Fibroblast of villous mesenchyme (primary cell): ENCODE measurements around the gene LINGO1. TPM values are rescaled to one million over a fixed set of nuclear protein-coding genes. Genes with fewer than 3 reads are reported as not detected.
A peak's percentile ranks its signal among the peaks of the same experiment; 100 is the strongest.

ENCODE experiments used
- DNase-seq: peaks from one replicate; pipeline ENCODE4 v3.0.0-alpha.2; 2010; ENCODE audit warnings: low read depth
- H3K4me3 ChIP-seq: 2 replicates; pipeline ENCODE4 v1.5.1; 2011; ENCODE audit warnings: low read depth, mild to moderate bottlenecking, low read length
- total RNA-seq: library from RNA; depleted of rRNA; stranded (reverse); fragments of >200 nt; gene quantifications from 2 replicates; pipeline ENCODE4 v1.2.3, GENCODE V29; 2012
- TF ChIP-seq, protein P1 (sequence below): IDR thresholded peaks from 2 replicates; pipeline ENCODE4 v1.5.1; 2012; ENCODE audit warnings: low read depth, mild to moderate bottlenecking, low read length; ENCODE audit not compliant: insufficient read depth

The LINGO1 gene
- total RNA-seq, 1 donor, result not detected

DNA sequence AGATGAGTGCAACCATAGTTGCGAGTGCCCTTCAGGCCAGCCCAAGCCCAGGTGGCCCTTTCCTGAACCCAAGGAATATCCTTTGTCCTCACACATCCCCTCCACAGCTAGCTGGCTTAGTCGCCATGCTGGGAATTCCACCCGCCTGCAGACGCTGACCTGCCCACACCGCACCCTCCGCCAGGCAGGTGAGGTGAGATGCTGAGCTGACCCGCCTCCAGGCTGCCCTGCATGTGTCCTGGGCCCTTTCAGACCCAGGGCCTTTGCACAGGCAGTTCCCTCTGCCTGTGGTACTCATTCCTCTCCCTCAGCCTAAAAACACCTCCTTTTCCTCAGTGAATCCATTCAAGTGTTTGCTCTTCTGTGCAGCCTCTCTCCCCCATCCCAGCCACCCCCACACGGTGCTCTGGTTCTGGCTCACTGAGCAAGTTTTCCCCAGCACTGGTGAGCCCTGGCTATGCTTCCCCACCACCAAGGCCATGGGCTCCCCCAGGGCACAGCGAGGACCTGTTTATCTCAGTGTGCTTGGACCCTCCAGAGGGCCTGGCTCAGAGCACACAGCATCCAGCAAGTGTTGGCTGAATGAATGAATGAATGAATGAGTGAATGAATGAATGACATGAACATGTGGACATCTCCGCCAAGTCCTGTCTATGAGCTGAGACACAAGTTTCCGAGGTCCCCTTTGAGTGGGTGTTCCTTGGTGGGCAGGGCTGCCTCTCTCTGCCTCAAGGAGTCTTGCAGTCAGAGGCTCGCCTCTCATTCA is 33.0 kb upstream of the LINGO1 start:
- TF ChIP-seq, protein P1, sequence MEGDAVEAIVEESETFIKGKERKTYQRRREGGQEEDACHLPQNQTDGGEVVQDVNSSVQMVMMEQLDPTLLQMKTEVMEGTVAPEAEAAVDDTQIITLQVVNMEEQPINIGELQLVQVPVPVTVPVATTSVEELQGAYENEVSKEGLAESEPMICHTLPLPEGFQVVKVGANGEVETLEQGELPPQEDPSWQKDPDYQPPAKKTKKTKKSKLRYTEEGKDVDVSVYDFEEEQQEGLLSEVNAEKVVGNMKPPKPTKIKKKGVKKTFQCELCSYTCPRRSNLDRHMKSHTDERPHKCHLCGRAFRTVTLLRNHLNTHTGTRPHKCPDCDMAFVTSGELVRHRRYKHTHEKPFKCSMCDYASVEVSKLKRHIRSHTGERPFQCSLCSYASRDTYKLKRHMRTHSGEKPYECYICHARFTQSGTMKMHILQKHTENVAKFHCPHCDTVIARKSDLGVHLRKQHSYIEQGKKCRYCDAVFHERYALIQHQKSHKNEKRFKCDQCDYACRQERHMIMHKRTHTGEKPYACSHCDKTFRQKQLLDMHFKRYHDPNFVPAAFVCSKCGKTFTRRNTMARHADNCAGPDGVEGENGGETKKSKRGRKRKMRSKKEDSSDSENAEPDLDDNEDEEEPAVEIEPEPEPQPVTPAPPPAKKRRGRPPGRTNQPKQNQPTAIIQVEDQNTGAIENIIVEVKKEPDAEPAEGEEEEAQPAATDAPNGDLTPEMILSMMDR, result no peak
- H3K4me3 ChIP-seq, result no peak overlapping the region
- DNase-seq, result no peak

DNA sequence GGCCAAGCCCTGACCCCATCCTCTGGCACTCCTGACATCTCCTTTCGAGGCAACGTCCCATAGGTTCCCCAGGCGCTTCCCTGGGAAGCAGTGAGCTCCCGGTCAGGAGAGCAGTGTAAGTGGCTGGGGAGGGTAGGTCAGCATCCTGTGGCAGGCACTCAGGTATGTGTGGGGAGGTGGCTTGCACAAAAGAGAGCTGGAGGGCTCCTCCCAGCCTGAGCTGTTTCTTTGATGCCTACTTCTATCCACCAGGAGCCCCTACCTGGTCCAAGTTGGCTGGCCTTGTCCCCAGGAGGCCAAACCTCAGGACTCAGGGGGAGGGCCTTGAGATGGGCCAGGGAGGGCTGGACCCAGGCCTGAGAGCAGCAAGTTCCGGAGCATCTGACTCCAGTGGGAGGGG is 31.7 kb upstream of the LINGO1 start:
- no peak for DNase-seq
- H3K4me3 ChIP-seq, result no peak overlapping the region
- TF ChIP-seq, protein P1, result no peak

DNA sequence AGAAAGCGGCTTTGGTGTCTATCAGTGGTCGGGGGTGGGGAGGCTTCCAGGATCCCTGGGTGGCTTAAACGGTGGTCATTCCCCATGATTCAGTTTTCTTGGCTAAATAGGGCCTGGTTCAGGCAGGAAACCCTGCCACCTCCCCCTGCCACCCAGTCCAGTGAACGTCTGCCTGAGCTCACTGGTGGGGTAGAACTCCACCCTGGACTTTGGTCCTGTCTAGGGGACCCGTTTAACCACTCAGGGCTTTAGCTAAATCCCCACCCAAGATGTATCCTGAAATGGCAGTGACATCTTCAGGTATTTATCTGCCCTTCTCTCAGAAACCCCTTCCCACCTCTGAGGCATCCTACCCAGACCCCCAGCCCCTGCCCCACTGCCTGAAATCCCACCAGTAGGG is 30.5 kb upstream of the LINGO1 start:
- TF ChIP-seq, protein P1, result no peak
- H3K4me3 ChIP-seq, result no peak overlapping the region
- DNase-seq, result no peak

DNA sequence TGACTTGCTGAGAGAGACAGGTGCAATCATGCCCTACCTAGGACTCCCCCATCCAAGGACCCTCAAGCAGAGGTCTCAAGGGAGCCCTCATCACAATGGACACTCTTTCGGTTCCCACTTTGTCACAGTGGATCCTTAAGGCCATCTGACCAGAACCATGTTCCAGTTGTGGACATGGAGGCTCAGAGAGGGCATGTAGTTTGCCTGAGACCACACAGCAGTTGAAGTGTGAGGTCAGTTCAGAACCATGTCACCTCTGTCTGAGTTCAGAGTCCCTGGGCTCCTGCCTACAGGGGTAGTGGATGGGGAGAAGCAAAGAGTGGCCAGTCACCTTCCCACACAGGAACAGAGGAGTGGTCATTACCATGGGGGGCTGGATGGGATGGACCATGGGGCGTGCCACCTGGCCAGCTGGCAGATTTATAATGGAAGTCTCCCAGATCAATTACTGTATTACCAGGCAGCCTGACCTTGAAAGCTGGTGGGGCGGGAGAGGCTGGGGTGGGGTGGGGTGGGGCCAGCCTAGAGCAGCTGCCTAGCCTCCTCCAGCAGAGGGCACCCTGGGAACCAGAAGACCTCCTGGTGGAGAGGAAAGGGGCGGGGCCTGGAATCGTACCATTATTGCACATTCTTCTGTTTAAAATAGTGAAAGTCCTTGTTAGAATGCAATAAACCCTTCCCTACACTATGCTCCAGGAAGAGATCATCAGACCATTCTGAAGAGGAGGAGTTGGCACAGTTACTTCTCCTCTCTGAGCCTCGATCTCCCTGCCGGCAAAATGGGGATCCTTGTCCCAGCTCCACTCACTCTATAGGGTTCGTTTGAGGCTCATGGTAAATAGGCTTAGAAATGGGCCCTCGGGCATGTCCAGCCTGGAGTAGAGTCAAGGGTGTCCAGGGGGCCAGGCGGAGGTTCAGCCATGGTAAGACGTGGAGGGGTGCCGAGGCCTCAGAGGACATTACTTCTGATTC is 26.9 kb upstream of the LINGO1 start:
- no peak overlapping the region for H3K4me3 ChIP-seq
- peak; percentile 54 for DNase-seq
- TF ChIP-seq, protein P1, result peak; percentile 41

DNA sequence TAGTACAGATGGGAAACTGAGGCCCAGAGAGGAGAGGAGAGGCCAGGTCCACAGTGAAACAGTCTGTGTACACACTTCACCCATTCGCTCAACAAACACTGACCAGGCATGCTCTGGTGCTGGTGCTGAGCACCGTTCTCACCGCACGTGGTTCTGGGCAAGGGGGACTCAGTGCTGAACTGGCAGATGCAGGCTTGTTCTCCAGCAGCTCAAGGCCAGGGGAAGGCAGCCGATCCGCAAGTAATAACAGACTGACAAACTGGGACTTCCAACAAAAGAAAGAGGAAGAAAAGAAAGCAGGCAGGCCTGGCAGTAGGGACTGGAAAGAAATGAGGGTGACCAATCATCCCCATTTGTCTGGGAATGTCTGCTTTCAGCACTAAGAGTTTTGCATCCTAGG is 25.6 kb upstream of the LINGO1 start:
- no peak for DNase-seq
- H3K4me3 ChIP-seq, result no peak overlapping the region
- TF ChIP-seq, protein P1, result no peak

DNA sequence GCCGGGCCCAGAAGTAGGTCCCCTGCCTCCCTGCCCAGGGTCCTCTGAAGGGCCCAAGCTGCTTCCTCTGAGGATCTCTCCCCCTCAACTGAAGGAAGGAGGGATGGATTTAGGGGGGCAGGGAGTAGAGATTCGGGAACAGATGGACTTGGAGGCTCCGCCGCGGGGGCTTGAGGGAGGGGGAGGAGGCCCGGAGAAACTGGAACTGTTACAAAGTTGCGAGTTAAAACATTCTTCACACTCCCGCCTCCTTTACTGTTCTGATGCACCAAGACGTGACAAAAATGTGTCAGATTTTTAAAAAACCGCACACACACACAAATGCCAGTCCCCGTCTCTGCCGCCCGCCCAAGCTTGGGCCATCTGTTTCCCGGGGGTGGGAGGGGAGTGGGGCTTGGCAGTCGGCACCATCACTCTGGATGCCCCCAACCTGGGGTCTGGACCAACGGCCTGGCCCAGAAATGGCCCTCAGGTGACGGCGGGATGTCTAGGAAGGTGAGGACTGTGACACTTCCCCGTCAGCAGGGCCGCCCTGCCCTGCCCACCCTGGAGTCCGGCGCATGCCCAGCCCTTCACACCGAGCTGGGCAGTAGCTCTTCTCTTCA is 25.0 kb upstream of the LINGO1 start:
- H3K4me3 ChIP-seq, result no peak overlapping the region

More for the DNA sequence above, 25.0 kb upstream of the LINGO1 start:
- TF ChIP-seq, protein P1, result no peak
- no peak for DNase-seq
